ENCODE measurements around the gene TMEM14C.

GRCh38 chr6:10690651-10691445, 32.0 kb upstream of the TMEM14C start:
- TF ChIP-seq CTCF (IDR thresholded peaks at IDR 0.05; ENCODE audit: low read depth, low read length) (no peak), POLR2A (IDR thresholded peaks at IDR 0.05; ENCODE audit: extremely low read depth, insufficient read length) (no peak), MYC (IDR thresholded peaks at IDR 0.05; ENCODE audit: low read depth, low read length) (no peak), MAX (IDR thresholded peaks at IDR 0.05; ENCODE audit: low read depth, low read length) (no peak)
